8988T (cell line): ENCODE measurements around the gene CT45A7.
"Not testable (repeated sequence)": the region's sequence is repeated elsewhere in the genome, so short reads cannot be mapped to it uniquely, and the experiment has no call there.

ENCODE experiments used
- DNase-seq: peaks from one replicate; pipeline ENCODE4 v3.0.0; 2011

Gene CT45A7, protein sequence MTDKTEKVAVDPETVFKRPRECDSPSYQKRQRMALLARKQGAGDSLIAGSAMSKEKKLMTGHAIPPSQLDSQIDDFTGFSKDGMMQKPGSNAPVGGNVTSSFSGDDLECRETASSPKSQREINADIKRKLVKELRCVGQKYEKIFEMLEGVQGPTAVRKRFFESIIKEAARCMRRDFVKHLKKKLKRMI

GRCh38 chrX:135837180-135837579 is at the start of gene CT45A7:
CT45A7 (minus strand) TSS chrX:135837280; CDS start chrX:135833533, 3,747 bp downstream.
- not testable (repeated sequence) for DNase-seq

- not testable (repeated sequence) for DNase-seq
Observed at GRCh38 chrX:135882741-135883140, 45.7 kb upstream of the CT45A7 start.

- DNase-seq: not testable (repeated sequence)
Observed at GRCh38 chrX:135871712-135872111, 34.6 kb upstream of the CT45A7 start, which contains the start of gene CT45A9. CT45A9 (minus strand) TSS chrX:135871812; CDS start chrX:135868061, 3,751 bp downstream.

DNA sequence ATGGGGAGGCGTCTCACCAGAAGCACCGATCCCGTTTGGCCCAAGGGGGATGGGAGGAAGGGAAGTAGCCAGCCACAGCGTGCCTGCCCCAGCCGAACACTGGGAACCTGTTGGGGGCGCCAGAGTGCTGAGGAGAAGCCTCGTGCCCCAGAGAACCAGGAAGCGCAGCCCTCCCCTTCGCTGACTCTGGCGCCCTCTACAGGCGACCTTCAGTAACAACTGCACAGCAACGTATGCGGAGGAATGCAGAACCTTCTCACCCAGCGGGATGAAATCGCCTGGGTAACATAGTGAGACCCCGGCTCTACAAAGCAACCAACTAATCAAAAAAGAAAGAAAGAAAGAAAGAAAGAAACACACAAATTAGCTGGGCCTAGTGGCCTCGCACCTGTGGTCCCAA is 17.4 kb upstream of the CT45A7 start, which contains the start of gene CT45A8:
CT45A8 (minus strand) TSS at position 101 of the 400 bp plus-strand sequence. CDS start 3,755 bp downstream, outside the sequence.
- not testable (repeated sequence) for DNase-seq

DNA sequence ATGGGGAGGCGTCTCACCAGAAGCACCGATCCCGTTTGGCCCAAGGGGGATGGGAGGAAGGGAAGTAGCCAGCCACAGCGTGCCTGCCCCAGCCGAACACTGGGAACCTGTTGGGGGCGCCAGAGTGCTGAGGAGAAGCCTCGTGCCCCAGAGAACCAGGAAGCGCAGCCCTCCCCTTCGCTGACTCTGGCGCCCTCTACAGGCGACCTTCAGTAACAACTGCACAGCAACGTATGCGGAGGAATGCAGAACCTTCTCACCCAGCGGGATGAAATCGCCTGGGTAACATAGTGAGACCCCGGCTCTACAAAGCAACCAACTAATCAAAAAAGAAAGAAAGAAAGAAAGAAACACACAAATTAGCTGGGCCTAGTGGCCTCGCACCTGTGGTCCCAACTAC is 17.2 kb downstream of the CT45A7 start, which contains the start of gene CT45A2:
CT45A2 (minus strand) TSS at position 101 of the 400 bp plus-strand sequence. CDS start 3,747 bp downstream, outside the sequence.
- not testable (repeated sequence) for DNase-seq

DNA sequence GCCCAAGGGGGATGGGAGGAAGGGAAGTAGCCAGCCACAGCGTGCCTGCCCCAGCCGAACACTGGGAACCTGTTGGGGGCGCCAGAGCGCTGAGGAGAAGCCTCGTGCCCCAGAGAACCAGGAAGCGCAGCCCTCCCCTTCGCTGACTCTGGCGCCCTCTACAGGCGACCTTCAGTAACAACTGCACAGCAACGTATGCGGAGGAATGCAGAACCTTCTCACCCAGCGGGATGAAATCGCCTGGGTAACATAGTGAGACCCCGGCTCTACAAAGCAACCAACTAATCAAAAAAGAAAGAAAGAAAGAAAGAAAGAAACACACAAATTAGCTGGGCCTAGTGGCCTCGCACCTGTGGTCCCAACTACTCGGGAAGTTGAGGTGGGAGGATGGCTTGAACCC is 34.4 kb downstream of the CT45A7 start, which contains the start of gene CT45A6:
CT45A6 (minus strand) TSS at position 101 of the 400 bp plus-strand sequence. CDS start 3,794 bp downstream, outside the sequence.
- not testable (repeated sequence) for DNase-seq

DNA sequence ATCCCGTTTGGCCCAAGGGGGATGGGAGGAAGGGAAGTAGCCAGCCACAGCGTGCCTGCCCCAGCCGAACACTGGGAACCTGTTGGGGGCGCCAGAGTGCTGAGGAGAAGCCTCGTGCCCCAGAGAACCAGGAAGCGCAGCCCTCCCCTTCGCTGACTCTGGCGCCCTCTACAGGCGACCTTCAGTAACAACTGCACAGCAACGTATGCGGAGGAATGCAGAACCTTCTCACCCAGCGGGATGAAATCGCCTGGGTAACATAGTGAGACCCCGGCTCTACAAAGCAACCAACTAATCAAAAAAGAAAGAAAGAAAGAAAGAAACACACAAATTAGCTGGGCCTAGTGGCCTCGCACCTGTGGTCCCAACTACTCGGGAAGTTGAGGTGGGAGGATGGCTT is 51.7 kb downstream of the CT45A7 start, which contains the start of gene CT45A5:
CT45A5 (minus strand) TSS at position 101 of the 400 bp plus-strand sequence. CDS start 3,774 bp downstream, outside the sequence.
- not testable (repeated sequence) for DNase-seq
